ENCODE data around the gene OCLN.
"Not testable (repeated sequence)": the region's sequence is repeated elsewhere in the genome, so short reads cannot be mapped to it uniquely, and the experiment has no call there.

OCLN gene

DNA sequence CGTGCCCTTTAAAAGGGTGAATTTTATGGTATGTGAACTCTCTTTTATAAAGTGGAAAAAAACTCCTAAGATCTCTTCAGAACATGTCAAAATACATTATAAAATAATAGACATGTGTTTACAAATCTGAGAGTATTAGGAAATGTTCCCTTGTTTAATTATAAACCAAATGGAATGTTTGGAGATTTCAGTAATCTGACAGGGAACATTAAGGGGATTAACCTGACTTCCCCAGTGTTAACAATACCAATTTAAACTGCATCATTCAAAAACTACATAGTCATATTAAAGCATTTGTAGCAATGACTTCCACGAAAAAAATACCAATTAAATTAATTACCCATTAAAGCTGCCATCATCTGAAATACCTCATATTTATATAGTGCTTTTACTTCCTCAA lies 1.6 kb upstream of the OCLN start:
- H3K4me3 ChIP-seq (ENCODE audit: low read depth, low read length) = no peak overlapping the region

DNA sequence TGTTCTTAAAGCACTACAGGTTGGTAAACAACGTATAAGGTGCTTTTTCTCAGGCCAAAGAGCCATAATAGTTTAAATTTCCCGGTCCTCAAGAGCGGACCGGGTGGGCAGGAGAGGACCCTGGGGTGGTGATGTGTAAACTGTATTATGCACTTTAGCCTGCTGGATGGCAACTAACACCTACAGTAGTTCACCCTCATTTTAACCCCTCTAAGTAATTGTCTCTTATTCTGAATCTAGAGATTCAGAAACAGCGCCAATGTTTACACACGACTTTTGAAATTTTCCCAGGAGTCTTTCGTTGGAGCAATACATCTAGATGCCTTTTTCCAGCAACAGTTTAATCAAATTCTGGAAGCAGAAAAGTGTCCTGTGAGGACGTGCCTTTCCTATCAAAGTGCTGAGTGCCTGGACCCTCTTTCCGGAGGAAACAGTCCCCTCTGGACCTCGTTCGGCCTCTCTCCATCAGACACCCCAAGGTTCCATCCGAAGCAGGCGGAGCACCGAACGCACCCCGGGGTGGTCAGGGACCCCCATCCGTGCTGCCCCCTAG lies 676 bp upstream of the OCLN start:
- peak overlapping the region; percentile 87 for H3K4me3 ChIP-seq (ENCODE audit: low read depth, low read length)

DNA sequence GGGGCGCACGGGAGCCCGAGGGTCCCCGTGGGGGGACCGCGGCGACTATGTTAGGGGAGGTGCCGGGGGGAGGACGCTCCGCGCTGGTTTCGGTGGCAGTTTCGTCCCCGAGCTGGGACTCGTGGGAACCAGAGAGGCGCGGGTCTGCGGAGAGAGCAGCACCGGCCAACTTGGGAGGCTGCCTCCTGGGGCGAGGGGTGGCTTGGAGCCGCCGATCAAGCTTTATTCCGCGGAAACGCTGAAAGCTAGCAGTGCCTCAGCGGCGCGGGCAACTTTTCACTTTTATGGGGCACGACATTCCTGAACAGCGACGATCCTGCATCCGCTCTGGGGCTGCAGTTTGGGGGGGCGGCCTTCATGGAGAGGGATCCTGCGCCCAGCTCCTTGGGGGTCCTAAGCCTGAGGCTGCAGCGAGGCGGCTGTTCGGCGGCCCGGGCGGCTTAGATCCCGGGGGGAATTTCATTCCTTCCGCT lies 369 bp downstream of the OCLN start:
- peak overlapping the region; percentile 87 for H3K4me3 ChIP-seq (ENCODE audit: low read depth, low read length)

DNA sequence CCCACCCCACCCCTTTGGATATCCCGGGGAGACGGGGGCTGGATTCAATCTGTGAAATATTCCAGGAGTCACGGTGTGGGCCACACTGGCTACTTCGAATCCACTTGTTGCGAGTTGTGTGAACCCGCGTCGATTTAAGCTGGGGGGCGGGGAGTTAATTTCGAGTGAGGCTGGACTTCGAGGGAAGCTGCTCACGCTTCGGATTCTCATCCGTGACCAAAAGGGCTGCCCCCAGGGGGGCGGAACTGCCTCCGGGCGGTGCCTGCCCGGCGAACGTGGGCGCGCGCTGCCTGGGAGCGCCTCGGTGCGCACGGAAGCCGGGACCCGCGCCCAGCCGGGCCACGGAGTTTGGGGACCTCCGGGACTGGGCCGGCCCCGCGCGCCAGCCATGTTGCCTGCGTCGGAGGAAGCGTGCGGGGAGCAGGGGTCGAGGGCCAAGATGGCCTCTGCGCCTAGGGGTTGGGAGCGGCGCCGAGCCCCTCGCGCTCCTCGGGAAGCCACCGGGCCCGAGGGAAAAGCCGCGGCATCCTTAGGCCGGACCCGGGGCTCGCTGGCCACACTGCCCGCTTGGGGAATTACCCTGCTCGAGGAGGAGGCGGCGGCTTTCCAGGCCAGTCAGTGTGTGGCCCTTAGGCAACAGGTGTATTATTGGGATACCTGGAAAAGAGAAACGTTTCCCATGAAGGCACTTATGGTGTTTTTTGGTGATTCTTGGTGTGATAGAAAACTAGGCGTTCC lies 975 bp downstream of the OCLN start:
- H3K4me3 ChIP-seq (ENCODE audit: low read depth, low read length) = peak overlapping the region; percentile 87

DNA sequence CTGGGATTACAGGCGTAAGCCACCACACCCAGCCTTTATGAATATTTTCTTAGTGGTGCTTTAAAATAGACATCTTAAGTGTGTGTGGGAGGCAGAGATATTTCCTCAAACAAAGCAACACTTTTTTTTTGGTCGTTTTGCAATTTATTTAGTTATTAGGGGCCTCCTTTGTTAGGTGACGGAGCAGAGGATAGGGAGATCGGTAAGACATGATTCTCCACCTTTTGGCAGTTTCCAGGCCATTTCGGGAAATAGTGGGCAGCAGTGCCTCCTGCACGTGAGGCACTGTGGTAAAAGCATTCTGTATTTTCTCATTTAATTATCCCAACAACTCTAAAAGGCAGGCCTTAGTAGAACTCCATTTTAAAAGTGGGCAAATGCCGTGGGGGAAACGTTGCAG lies 1.9 kb downstream of the OCLN start:
- peak overlapping the region; percentile 87 for H3K4me3 ChIP-seq (ENCODE audit: low read depth, low read length)

DNA sequence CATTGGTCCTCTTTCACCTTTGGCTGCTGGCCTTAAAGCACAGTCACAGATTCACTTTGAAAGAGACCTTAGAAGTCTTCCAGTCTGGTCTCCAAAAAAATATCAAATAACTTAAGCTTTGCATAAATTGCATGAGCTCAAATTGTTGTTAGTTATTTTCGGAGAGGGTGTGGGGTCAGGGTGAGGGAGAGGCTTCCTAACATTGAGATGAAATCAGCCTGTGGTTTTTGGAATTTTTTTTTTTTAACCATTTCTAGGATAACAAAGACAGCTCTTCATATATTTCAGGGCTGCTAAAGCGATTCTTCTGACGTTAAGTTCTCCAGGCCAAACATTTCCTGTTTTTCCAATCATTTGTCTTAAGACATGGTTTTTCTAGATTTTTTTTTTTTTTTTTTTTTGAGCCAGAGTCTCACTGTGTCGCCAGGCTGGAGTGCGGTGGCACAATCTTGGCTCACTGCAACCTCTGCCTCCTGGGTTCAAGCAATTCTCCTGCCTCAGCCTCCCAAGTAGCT lies 4.5 kb downstream of the OCLN start:
- no peak overlapping the region for H3K4me3 ChIP-seq (ENCODE audit: low read depth, low read length)

DNA sequence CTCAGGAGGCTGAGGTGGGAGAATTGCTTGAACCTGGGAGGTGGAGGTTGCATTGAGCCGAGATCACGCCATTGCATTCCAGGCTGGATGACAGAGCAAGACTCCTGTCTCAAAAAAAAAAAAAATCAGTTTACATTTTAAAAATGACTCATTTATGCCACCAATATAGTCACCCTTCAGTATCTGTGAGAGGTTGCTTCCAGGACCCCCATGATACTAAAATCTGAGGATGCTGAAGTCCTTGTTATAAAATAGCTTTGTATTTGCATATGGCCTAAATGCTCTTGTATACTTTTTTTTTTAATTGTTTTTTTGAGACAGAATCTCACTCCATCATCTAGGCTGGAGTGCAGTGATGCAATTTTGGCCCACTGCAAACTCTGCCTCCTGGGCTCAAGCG lies 5.8 kb downstream of the OCLN start:
- no peak overlapping the region for H3K4me3 ChIP-seq (ENCODE audit: low read depth, low read length)

DNA sequence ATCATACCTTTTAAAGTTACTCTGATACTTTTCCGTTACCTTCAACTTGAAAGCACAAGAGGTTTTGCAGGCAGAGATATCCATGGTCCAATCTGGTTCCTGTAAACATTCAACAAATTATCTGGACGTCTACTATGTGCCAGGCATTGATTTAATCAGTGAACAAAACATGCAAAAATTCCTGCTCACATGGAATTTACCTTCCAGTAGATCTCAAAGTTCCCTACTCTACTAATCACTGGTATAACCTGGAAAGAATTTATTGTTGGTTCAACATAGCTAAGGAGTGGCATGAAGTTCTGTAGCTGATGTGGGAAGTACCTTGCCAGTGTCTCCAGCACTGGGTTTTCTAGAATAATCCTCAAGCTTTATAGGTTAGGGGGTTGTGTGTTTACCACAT lies 9.8 kb downstream of the OCLN start:
- H3K4me3 ChIP-seq (ENCODE audit: low read depth, low read length) = no peak overlapping the region

DNA sequence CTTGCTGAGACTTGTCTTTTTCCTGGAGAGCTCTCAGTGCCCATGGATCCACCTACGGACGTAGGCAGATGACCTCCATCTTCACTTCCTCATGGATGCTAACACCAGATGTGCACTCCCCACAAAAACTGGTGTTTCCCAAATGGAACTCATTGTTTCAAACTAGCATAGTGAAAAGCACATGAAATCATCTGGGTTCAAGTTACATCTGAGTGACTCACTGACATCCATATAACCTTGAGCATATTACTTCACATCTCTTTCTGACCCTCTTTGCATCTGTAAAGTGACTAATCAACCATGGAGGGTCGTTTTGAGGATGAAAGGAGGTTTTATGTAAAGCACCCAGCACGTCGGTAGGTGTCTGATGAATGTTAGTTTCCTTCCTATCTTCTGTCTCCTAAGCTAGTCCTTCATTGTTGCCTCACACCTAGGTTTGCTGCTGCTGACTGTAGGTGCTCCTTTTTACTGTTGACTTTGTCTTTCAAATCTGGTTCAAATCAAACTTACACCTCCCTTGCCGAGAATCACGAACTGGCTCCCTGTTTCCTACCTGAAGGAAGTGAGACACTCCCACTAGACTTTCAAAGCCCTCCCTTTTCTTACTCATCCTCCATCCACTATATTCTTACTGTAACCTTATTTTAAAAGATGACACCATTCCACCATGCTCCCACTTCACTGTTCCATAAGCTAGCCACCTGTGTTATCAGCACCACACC lies 10.3 kb downstream of the OCLN start:
- H3K4me3 ChIP-seq (ENCODE audit: low read depth, low read length) = no peak overlapping the region

DNA sequence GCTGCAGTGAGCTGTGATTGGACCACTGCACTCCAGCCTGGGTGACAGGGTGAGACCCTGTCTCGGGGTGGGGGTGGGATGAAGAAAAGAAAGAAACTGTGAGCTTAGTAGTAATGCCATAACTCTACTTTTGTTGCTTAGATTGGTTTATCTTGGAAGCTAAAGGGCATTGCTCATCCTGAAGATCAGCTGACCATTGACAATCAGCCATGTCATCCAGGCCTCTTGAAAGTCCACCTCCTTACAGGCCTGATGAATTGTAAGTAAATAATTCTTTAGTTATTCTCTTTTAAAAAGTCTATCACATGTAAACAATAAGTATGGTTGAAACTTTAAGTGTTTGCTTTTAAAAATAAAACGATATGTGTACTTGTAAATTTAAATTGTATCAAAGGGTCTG lies 11.4 kb downstream of the OCLN start:
- H3K4me3 ChIP-seq (ENCODE audit: low read depth, low read length) = no peak overlapping the region

DNA sequence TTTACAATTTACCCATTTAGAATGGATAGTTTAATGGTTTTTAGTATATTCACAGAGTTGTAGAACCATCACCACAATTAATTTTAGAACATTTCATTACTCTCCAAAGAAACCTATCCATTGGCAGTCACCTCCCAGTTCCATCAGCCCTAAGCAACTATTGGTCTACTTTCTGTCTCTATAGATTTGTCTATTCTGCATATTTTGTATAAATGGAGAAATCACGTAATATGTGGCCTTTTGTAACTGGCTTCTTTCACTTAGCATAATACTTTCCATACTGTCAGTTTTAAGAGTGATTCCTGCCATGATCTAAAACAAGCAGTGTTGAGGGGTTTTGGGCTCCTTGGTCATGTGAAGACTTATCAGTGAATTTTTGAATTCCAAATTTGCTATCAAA lies 12.7 kb downstream of the OCLN start:
- H3K4me3 ChIP-seq (ENCODE audit: low read depth, low read length) = no peak overlapping the region

DNA sequence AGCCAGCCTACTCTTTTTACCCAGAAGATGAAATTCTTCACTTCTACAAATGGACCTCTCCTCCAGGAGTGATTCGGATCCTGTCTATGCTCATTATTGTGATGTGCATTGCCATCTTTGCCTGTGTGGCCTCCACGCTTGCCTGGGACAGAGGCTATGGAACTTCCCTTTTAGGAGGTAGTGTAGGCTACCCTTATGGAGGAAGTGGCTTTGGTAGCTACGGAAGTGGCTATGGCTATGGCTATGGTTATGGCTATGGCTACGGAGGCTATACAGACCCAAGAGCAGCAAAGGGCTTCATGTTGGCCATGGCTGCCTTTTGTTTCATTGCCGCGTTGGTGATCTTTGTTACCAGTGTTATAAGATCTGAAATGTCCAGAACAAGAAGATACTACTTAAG lies 16.6 kb downstream of the OCLN start:
- H3K4me3 ChIP-seq (ENCODE audit: low read depth, low read length) = no peak overlapping the region

DNA sequence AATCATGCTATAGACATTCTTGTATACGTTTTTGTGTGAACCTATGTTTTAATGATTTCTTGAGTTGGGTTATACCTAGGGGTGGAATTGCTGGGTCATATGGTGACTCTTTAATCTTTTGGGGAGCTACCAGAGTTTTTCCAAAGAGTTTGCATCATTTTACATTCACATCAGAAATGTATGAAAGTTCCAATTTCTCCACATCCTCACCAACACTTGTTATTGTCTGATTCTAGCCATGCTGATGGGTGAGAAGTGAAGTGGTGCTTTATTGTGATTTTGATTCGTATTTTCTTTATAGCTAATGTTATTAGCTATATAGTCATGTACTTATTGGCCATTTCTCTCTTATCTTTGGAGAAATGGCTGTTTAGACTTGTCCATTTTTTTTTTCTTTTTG lies 18.1 kb downstream of the OCLN start:
- H3K4me3 ChIP-seq (ENCODE audit: low read depth, low read length) = no peak overlapping the region

DNA sequence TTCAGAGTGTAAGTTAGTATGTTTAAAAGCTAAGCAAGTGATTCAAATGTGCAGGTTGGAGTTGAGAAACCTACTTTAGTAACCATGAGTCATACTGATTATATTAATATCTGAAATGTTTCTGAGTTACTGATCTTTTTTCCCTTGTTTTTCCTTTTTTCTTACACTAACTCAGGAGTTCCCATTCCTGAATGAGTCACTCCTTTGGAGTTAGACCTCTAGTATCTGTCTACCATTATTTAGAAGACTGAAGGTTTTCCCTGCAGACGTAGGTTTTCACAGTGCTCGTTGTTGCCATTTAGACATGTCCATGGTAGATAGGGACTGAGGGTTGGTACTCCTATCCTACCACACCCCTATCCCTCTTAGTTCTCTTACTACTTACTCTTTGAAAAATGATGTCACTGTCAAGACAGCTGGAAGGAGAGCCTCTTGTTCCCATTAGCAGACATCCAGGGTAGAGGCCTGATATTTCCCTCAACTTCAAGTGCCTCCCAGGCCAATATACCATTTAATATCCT lies 20.2 kb downstream of the OCLN start:
- no peak overlapping the region for H3K4me3 ChIP-seq (ENCODE audit: low read depth, low read length)

DNA sequence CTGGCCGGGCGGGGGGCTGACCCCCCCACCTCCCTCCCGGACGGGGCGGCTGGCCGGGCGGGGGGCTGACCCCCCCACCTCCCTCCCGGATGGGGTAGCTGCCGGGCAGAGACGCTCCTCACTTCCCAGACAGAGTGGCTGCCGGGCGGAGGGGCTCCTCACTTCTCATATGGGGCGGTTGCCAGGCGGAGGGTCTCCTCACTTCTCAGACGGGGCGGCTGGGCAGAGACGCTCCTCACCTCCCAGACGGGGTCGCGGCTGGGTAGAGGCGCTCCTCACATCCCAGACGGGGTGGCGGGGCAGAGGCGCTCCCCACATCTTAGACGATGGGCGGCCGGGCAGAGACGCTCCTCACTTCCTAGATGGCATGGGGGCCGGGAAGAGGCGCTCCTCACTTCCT lies 23.0 kb downstream of the OCLN start:
- not testable (repeated sequence) for H3K4me3 ChIP-seq (ENCODE audit: low read depth, low read length)

DNA sequence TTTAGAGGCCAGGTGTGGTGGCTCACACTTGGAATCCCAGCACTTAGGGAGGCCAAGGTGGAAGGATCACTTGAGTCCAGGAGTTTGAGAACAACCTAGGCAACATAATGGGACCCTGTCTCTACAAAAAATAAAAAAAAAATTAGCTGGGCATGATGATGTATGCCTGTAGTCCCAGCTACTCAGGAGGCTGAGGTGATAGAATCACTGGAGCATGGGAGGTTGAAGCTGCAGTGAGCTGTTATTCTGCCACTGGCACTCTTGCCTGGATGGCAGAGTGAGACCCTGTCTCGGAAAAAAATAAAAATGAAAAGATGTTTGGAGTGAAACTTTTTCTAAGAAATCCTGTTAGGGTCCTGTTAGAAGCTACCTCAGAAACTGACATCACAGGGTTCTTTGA lies 24.2 kb downstream of the OCLN start:
- no peak overlapping the region for H3K4me3 ChIP-seq (ENCODE audit: low read depth, low read length)

DNA sequence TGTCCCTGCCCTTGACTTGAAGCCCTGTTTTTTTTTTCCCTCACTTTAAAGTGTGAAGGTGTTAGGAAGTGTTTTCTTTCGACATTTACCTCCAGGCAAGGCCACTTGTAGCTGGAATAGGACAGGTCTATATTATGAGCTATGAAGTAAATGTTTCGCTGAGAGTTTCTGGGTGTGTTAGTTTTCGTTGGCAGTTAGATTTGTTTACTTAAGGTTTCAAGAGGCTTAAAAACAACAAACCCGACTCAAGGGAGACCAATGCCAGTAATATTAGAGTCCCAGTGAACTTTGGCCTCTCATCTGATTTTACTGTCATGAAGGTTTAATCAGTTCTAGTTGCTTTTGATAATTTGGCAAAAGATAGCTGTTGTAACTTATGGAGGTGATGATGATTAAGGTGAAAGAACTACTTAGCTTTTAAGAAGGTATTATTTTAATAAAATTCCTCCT lies 25.2 kb downstream of the OCLN start:
- no peak overlapping the region for H3K4me3 ChIP-seq (ENCODE audit: low read depth, low read length)

DNA sequence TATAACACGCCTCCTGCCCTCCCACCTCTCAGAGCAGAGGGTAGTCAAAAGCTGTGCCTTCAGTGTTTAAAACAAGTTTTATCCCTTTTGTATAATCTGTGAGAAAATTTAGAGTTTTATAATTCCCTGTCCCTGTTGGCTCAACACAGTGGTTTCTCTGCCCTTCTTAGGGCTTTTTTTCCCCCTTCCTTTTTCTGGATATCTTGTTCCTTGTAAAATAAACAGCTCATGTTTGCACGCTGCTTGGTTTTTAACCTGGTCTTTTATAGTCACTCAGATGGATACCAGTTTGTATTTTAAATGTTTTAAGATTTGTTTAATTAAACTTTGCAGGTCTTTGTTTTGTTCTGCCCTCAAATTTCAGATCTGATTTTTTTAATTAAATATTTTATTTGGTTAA lies 26.7 kb downstream of the OCLN start:
- no peak overlapping the region for H3K4me3 ChIP-seq (ENCODE audit: low read depth, low read length)

DNA sequence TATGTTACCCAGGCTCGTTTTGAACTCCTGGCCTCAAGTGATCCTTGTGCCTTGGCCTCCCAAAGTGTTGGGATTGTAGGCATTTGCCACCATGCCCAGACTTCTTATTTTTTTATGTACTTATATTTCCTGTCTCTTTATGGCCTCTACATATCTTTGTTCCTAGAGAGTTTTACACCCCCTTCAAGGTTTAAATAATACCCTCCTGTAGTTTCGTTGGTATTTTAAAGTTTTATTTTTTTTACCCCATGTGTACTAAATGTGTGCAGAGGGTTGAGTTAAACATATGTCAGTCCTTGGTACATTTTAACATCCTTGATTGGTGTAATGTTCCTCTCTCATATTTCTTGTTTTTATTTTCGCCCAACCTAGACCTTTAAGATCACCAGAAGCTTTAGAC lies 29.4 kb downstream of the OCLN start:
- no peak overlapping the region for H3K4me3 ChIP-seq (ENCODE audit: low read depth, low read length)

DNA sequence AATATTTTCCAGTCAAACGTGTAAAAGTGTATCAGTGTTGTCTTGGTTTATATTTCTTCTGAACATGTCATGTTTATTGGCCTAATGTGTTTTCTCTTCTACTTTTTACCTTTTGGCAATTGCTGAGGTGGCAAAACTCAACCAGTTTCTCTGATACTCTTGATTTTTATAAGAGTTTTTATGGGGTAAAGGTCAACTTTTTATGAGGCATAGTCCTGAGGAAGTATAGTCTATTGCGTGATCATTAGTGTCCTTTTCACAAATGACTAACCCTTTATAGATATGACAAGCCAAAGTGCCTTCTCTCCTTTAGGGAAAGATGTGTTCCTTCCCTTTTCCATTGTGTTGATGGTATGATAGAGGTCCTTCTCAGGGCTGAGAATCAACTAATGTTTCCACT lies 32.9 kb downstream of the OCLN start:
- H3K4me3 ChIP-seq (ENCODE audit: low read depth, low read length) = no peak overlapping the region

DNA sequence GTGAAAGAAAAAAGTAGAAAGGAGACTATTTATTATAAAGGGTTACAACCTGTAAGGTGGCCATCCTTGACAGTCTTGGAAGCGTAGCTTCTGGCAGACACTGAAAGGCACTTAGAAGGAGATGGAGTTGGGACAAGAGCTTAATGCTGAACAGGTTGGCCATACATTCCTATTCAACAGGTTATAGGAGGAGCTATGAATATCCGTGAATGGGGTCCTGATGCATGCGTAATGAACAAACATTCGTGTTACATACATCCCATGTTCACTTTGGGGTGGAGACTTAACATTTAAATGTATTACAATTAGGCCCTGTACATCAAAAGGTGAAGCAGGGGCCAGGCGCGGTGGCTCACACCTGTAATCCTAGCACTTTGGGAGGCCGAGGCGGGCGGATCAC lies 34.1 kb downstream of the OCLN start:
- no peak overlapping the region for H3K4me3 ChIP-seq (ENCODE audit: low read depth, low read length)

All from iPS-11a (cell line).